Hematopoietic multipotent progenitor cell treated with erythropoietin and hydrocortisone succinate and interleukin-3 and kit ligand, for 8 days (in vitro differentiated cells): Measurements from ENCODE around the gene ZNF584.

Experiments
- DNase-seq: peaks from one replicate; pipeline ENCODE4 v3.0.0-alpha.2; 2015

ZNF584 gene

GRCh38 chr19:58386576-58387337 lies 21.7 kb upstream of the ZNF584 start, which contains the start of gene RPS5:
TSS of gene RPS5 (plus strand) at chr19:58387269. CDS start at chr19:58388138, 869 bp downstream.
- DNase-seq = peak; percentile 99

DNA sequence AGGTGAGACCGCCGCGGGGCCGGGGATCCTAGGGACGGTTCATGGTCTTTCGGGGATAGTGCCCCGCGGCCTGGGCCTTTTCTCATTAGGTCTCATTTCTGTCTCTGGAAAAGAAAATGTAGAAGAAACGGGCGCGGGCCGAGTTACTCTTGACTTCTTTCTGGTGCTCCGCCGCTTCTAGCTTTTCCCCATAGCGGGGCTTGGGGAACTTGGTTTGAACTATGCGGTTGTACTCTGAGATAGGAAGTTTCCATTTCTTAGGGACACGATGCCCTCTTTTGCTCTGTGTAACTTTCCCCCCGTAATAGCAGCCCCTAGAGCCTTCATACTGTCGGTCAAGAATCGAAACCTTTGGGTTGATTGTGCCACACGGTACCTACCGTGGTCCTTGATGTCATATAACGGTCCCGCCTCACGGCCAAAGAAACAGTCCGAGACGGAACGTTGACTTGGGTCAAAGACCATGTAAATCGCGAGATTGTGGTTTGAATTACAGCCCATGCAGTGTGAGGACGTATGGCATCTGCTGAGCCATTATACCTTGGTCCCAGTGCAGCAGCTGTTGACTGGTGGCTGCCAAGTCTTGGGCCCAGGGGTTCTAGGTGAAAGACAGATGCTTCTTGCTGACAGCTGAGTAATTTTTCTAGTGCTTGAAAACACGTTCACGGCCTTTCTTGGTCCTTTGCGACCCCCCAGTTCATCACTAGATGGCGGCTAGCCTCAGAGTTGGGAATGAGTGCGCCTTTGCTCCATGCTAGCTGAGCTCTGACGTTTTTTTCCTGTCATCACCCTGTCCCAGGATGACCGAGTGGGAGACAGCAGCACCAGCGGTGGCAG lies 20.9 kb upstream of the ZNF584 start:
- peak; percentile 8 for DNase-seq

GRCh38 chr19:58388175-58388526 lies 20.3 kb upstream of the ZNF584 start:
- DNase-seq = no peak

DNA sequence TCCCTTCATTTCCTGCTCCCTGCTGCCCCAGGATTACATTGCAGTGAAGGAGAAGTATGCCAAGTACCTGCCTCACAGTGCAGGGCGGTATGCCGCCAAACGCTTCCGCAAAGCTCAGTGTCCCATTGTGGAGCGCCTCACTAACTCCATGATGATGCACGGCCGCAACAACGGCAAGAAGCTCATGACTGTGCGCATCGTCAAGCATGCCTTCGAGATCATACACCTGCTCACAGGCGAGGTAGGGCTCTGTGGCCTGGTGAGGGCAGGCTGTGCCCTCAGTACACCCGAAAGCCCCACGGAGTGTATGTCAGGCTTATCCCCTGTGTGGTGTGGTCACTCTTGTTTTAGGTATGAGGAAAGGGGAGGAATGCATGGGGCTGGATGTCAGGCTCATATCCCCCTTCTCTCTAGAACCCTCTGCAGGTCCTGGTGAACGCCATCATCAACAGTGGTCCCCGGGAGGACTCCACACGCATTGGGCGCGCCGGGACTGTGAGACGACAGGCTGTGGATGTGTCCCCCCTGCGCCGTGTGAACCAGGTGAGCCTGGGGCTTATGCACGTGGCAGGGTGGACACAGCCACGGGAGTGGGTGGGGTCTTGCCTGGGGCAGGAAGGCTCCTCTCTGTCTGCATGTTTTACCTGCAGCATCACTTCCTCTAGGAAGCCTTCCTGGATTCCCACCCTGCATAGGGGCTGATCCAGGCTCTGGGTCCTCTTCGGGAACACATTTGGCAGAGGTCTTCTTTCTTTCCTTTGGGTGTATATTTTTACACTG lies 15.3 kb upstream of the ZNF584 start:
- DNase-seq = no peak

DNA sequence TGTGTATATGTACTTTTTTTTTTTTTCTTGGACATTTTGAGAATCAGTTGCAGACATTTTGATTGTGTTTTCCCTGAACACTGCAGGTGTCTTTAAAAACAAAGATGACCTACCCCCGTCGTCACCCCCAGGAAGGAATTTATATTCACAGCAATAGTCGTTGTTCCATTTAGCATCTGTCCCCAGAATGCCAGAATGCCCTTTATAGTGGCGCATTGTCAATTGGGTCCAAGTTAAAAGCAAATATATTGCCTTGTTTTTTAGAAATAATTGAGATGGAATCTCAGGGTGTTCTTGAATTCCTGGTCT lies 14.8 kb upstream of the ZNF584 start:
- no peak for DNase-seq

- peak; percentile 16 for DNase-seq
Measured at GRCh38 chr19:58394821-58395219, 13.6 kb upstream of the ZNF584 start.

DNA sequence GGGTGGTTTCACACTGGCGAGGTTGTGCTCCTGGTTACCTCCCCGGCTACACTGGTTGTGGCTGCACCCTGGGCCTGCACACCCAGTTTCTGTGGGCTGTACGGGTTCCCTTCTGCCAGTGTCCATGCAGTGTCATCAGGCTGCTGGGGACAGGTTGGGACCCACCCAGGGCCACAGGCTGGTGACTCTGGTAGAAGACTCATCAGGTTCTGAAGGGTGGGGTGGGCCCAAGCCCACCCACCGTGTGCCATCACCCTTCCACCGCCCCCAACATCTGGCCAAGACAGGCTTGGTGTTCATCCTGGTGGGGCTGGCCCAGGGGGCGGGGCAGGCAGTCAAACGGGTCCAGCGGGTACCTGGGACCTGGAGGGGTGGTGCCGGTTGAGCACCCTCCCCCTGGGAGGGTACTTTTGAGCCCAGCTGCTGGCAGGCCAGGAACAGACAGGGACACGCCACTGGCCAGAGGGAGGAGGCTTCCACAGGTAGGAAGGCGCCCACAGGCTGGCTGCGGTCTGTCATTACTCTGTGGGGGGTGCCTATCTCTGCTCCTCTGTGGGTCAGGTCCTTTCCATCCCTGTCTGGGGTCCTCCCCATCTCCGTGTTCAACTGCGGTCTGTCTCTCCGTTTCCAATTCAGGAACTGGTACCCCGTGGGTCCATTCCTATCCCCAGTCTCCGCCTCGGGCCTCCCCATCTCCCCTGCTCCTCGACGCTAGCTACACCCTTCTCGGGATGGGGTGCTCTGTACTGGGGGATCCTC lies 13.1 kb upstream of the ZNF584 start, which contains the start of gene RNF225:
RNF225 (plus strand) TSS at position 437 of the 759 bp plus-strand sequence. CDS start 434 bp downstream, outside the sequence.
- peak; percentile 33 for DNase-seq

DNA sequence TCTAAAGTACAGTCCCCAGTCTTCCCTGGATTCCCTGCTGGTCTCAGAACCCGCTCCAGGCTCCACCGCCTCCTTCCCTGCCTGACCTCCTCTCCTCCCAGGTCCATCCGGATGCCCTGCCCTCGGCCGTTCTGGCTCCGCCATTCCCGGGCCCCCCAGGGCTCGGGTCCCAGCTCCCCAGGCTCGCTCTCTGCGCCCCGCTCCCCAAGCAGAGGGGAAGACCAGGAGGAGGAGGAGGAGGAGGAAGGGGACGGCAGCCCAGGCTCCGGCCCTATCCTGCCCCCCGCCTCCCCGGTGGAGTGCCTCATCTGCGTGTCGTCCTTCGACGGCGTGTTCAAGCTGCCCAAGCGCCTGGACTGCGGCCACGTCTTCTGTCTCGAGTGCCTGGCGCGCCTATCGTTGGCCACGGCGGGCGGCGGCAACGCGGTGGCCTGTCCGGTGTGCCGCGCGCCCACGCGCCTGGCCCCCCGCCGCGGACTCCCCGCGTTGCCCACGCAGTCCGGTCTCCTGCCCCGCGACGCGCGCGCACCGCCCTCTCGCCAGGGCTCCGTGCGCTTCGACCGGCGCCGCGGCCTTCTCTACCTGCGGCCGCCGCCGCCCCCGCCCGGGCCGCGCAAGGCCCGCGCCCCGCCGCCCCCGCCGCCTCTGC lies 12.3 kb upstream of the ZNF584 start:
- peak; percentile 30 for DNase-seq

DNA sequence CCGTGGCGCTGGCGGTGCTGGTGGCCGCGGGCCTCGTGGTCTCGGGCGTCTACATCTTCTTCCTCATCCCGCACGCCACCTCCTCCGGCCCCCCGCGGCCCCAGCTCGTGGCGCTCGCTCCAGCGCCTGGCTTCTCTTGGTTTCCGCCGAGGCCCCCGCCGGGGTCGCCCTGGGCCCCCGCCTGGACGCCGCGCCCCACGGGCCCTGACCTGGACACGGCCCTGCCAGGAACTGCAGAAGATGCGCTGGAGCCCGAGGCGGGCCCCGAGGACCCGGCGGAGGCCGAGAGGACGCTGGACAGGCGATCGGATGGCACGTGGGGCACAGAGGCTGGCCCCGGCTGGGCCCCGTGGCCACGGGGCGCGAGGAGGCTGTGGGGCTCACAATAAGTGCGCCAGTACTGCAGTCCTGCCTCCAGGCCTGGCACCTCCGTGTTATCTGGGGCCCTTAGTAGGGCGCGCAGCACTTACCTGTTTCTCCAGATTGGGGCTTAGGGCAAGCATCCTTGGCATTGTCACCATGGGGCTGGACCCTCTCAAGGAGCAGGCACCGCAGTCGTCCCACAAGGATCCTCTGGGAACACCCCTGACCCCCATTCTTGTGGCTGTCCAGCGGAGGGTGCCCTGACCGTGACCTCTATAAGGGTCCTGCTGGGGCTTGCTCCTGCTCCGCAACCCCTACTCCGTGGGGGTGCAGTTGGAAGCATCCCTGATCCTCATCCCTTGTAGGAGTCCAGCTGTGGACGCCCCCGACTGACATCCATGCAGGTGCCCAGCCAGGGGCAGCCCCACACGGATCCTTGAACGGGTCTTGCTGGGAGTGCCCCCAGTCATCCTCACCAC lies 11.5 kb upstream of the ZNF584 start:
- no peak for DNase-seq

DNA sequence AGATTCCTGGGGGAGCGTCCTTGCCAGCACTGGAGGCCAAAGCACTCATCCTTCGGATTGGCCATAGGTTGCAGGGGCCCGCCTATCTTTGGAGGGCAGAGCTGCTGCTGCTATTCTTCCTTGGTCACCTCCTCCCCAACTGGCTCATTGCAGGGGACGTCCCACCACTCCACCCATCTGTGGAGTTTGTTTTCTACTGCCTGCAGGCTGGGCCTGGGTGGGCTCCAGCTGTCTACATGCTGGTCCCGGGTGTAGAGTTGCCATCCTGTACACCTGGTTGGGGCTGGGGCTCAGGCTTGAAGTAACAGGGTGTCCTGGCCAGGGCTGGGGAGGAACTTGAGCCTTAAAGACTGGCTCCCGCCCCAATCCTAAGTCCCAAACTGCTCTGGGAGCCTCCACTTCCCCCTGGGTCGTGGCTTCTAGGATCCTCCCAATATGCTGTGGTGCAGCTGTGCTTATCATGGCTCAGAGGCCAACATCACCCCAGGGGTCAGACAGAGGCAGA lies 10.9 kb upstream of the ZNF584 start:
- DNase-seq = peak; percentile 8

GRCh38 chr19:58398087-58398486 lies 10.4 kb upstream of the ZNF584 start:
- no peak for DNase-seq

DNA sequence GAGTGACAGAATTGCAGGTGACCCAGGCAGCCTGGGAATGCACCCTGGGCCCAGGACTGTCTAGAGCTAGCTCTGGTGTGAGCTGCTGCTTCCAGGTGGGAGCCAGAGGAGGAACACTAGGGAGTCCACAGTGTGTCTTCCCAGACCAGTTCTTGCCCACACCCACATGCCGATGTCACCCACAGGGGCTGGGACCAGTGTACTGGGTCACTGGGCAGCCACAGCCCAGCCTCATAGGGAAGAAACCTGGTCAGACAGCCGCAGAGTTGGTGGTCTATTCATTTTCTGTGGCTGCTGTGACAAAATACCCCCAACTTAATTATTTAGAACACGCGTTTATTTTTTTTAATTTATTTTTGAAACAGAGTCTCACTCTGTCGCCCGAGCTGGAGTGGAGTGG lies 9.9 kb upstream of the ZNF584 start:
- DNase-seq = no peak

- no peak for DNase-seq
Measured at GRCh38 chr19:58399903-58400302, 8.5 kb upstream of the ZNF584 start.

- peak; percentile 66 for DNase-seq
Measured at GRCh38 chr19:58400316-58400915, 8.0 kb upstream of the ZNF584 start.

GRCh38 chr19:58400916-58401839 lies 7.3 kb upstream of the ZNF584 start:
- peak; percentile 99 for DNase-seq

DNA sequence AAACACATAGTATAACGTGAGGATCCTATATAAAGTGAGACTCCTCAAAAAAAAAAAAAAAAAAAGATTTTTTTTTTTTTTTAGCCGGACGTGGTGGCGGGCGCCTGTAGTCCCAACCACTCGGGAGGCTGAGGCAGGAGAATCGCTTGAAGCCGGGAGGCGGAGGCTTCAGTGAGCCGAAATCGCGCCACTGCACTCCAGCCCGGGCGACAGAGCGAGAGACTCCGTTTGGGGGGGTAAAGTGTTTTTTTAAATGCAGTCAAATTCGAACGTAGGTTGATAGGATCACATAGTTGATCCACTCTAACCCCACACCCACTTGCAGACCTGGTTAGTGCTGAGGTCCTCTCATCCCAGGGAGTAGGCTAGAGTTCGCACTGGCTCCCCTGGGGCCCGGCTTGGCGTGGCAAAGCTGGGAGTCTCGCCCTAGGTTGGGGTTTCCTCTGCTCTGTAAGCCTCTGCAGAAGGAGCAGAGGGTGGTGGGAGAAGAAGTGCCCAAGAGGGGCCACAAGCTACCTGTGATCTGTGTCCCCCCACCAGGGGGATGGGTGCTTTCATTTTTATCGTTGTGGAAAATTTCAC lies 6.5 kb upstream of the ZNF584 start:
- DNase-seq = no peak

DNA sequence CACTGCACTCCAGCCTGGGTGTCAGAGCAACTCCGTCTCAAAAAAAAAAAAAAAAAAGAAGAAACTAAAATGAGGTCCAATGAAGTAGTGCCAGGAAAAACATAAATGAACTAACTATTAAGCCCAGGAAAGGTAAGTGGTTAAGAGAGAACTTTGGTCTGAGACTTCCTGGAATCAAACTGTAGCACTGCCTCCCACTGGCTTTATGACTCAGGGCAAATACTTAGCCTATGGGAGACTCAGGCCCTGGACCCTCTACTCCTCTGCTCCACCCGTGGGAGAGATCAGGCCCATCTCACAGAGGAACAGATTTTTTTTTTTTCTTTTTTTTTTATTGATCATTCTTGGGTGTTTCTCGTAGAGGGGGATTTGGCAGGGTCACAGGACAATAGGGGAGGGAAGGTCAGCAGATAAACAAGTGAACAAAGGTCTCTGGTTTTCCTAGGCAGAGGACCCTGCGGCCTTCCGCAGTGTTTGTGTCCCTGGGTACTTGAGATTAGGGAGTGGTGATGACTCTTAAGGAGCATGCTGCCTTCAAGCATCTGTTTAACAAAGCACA lies 4.5 kb upstream of the ZNF584 start:
- peak; percentile 38 for DNase-seq

- DNase-seq = peak; percentile 55
Measured at GRCh38 chr19:58406818-58407657, 1.4 kb upstream of the ZNF584 start.
